Upper lobe of left lung (tissue), 6 donors: ENCODE measurements around the gene KIAA0825. TPM values are rescaled to one million over a fixed set of nuclear protein-coding genes. Genes with fewer than 3 reads are reported as not detected.
"Not testable (repeated sequence)": the region's sequence is repeated elsewhere in the genome, so short reads cannot be mapped to it uniquely, and the experiment has no call there.

ENCODE experiments used
- ATAC-seq, 2 donors: fragments of 200-7000 bp; cut with Tn5 transposase; one replicate each; pipeline ENCODE4 v1.9.1; 2022; ENCODE audit warnings: mild to moderate bottlenecking in 2 of 2, moderate library complexity in 2 of 2; ENCODE audit not compliant: low FRiP score in 2 of 2
- DNase-seq, 2 donors: peaks; one replicate each; pipeline ENCODE4 v3.0.0-alpha.2; 2019 to 2020
- H3K27ac ChIP-seq, 4 donors: fragments of 200-600 bp; sonication (generic); one replicate each; pipeline ENCODE4 v1.5.1; 2016 to 2019
- H3K27me3 ChIP-seq, 4 donors: fragments of 200-600 bp; sonication (generic); one replicate each; pipeline ENCODE4 v1.5.1; 2017 to 2019
- H3K36me3 ChIP-seq, 4 donors: fragments of 200-600 bp; sonication (generic); one replicate each; pipeline ENCODE4 v1.5.1; 2016 to 2019
- H3K4me1 ChIP-seq, 4 donors: fragments of 200-600 bp; sonication (generic); one replicate each; pipeline ENCODE4 v1.5.1; 2018 to 2019
- H3K4me3 ChIP-seq, 4 donors: fragments of 200-600 bp; sonication (generic); one replicate each; pipeline ENCODE4 v1.5.1; 2017 to 2019; ENCODE audit warnings: mild to moderate bottlenecking in 2 of 4, moderate library complexity in 1 of 4
- H3K9me3 ChIP-seq, 4 donors: fragments of 200-600 bp; sonication (generic); one replicate each; pipeline ENCODE4 v1.5.1; 2018 to 2019
- CTCF ChIP-seq, 6 experiments: fragments of 450-650 bp in 4 of 6; fragments of 200-600 bp in 2 of 6; sonication (generic) in 2 of 6; IDR thresholded peaks; one replicate each; pipeline ENCODE4 v1.5.1; 2016 to 2019; ENCODE audit warnings: antibody characterized with exemption in 6 of 6
- EP300 ChIP-seq, 4 donors: sonication (generic); formaldehyde crosslinking; IDR thresholded peaks; one replicate each; pipeline ENCODE4 v1.5.1; 2017; ENCODE audit warnings: antibody characterized with exemption in 4 of 4, control low read depth in 2 of 4
- POLR2A ChIP-seq, 4 donors: fragments of 450-650 bp; IDR thresholded peaks; one replicate each; pipeline ENCODE4 v1.5.1; 2016 to 2017; ENCODE audit warnings: antibody characterized with exemption in 4 of 4, mild to moderate bottlenecking in 2 of 4
- POLR2AphosphoS5 ChIP-seq, 2 donors: sonication (generic); formaldehyde crosslinking; IDR thresholded peaks; one replicate each; pipeline ENCODE4 v1.5.1; 2017; ENCODE audit warnings: antibody characterized with exemption in 2 of 2
- WGBS, 2 donors: methylation state at CpG; one replicate each; pipeline ENCODE4 v1.1.5; 2017 to 2018; 5-methylcytosine and 5-hydroxymethylcytosine counted together
- total RNA-seq, 6 donors: library from RNA; depleted of rRNA in 4 of 6; stranded (reverse); fragments of >200 nt in 4 of 6; gene quantifications; one replicate each; pipeline versions ENCODE4 v1.1.0 to v1.2.1, GENCODE V29; 2016 to 2021
- donor health status: DM: no; HTN: no; CAD: no; lungs with moderate emphysema.
- donor health status: DM: no; HTN: yes; CAD: no; lungs with severe emphysema.

Gene KIAA0825
- total RNA-seq, 6 donors from 2014 or later = 3.8 to 19.1 (median 6.6) TPM

- Histone ChIP-seq H3K36me3 (no peaks in the 10 kb centered on the region), H3K4me1 (no peaks in the 10 kb centered on the region), H3K9me3 (no peaks in the 10 kb centered on the region), H3K27ac (peak overlapping the region in 3 of 4 donors; percentile 17 to 71 (median 22)), H3K27me3 (no peaks in the 10 kb centered on the region), H3K4me3 (no peak overlapping the region)
- no peak for ATAC-seq
- WGBS, 2 donors = 71 to 78% methylated on average over 7 of the region's 7 CpGs
- no peak for DNase-seq
- TF ChIP-seq POLR2A (IDR thresholded peaks at IDR 0.05) = no peak
- no peak for TF ChIP-seq EP300 (IDR thresholded peaks at IDR 0.05)
- TF ChIP-seq POLR2AphosphoS5 (IDR thresholded peaks at IDR 0.05) = no peak
- TF ChIP-seq CTCF (IDR thresholded peaks at IDR 0.05) = no peak
These were observed 23.0 kb downstream of the KIAA0825 start for GRCh38 chr5:94595281-94595840.

- no peaks in the 10 kb centered on the region for H3K4me1 ChIP-seq
- H3K27ac ChIP-seq = no peak overlapping the region
- TF ChIP-seq CTCF (IDR thresholded peaks at IDR 0.05) (no peak), POLR2AphosphoS5 (IDR thresholded peaks at IDR 0.05) (no peak), EP300 (IDR thresholded peaks at IDR 0.05) (no peak), POLR2A (IDR thresholded peaks at IDR 0.05) (no peak)
- no peak overlapping the region for H3K4me3 ChIP-seq
- ATAC-seq (no peak), DNase-seq (no peak)
- no peaks in the 10 kb centered on the region for H3K36me3 ChIP-seq
- no peaks in the 10 kb centered on the region for H3K27me3 ChIP-seq
- H3K9me3 ChIP-seq = no peaks in the 10 kb centered on the region
These were observed 40.7 kb downstream of the KIAA0825 start for GRCh38 chr5:94577466-94578245.

- H3K36me3 ChIP-seq = no peaks in the 10 kb centered on the region
- no peak overlapping the region for H3K4me3 ChIP-seq
- ATAC-seq (no peak), DNase-seq (no peak)
- no peak overlapping the region for H3K27ac ChIP-seq
- no peaks in the 10 kb centered on the region for H3K27me3 ChIP-seq
- TF ChIP-seq EP300 (IDR thresholded peaks at IDR 0.05) (no peak), CTCF (IDR thresholded peaks at IDR 0.05) (no peak), POLR2AphosphoS5 (IDR thresholded peaks at IDR 0.05) (no peak), POLR2A (IDR thresholded peaks at IDR 0.05) (no peak)
- H3K4me1 ChIP-seq = no peaks in the 10 kb centered on the region
- H3K9me3 ChIP-seq = no peaks in the 10 kb centered on the region
- 46 to 66% methylated on average over 4 of the region's 4 CpGs for WGBS, 2 donors
These were observed 43.2 kb downstream of the KIAA0825 start for GRCh38 chr5:94575196-94575595.

- 92 to 100% methylated on average over 1 of the region's 1 CpG for WGBS, 2 donors
- not testable (repeated sequence) for H3K27ac ChIP-seq, ATAC-seq, H3K9me3 ChIP-seq, H3K27me3 ChIP-seq, H3K36me3 ChIP-seq, H3K4me1 ChIP-seq, H3K4me3 ChIP-seq, DNase-seq
These were observed 45.1 kb downstream of the KIAA0825 start for GRCh38 chr5:94573349-94573748.

- Histone ChIP-seq H3K36me3 (no peaks in the 10 kb centered on the region), H3K4me3 (no peak overlapping the region), H3K4me1 (no peaks in the 10 kb centered on the region), H3K9me3 (no peaks in the 10 kb centered on the region), H3K27ac (no peak overlapping the region), H3K27me3 (no peaks in the 10 kb centered on the region)
- TF ChIP-seq EP300 (IDR thresholded peaks at IDR 0.05) (no peak), POLR2A (IDR thresholded peaks at IDR 0.05) (no peak), CTCF (IDR thresholded peaks at IDR 0.05) (no peak), POLR2AphosphoS5 (IDR thresholded peaks at IDR 0.05) (no peak)
- DNase-seq (no peak), ATAC-seq (no peak)
These were observed 47.0 kb downstream of the KIAA0825 start for GRCh38 chr5:94571415-94571814.
